Measurements from ENCODE around the gene ZDHHC11B.
"Not testable (repeated sequence)": the region's sequence is repeated elsewhere in the genome, so short reads cannot be mapped to it uniquely, and the experiment has no call there.

Gene ZDHHC11B

GRCh38 chr5:685262-686171 is 99.0 kb downstream of the ZDHHC11B start:
- no peak for DNase-seq (ENCODE audit: low read depth)

GRCh38 chr5:684751-685216 is 99.7 kb downstream of the ZDHHC11B start:
- DNase-seq (ENCODE audit: low read depth) = no peak

- no peak for DNase-seq (ENCODE audit: low read depth)
Observed at GRCh38 chr5:683551-684481, 100.7 kb downstream of the ZDHHC11B start.

- not testable (repeated sequence) for DNase-seq (ENCODE audit: low read depth)
Observed at GRCh38 chr5:682651-683358, 101.7 kb downstream of the ZDHHC11B start.

- DNase-seq (ENCODE audit: low read depth) = not testable (repeated sequence)
Observed at GRCh38 chr5:682216-682615, 102.3 kb downstream of the ZDHHC11B start.

- not testable (repeated sequence) for DNase-seq (ENCODE audit: low read depth)
Observed at GRCh38 chr5:681317-682191, 103.0 kb downstream of the ZDHHC11B start.

- DNase-seq (ENCODE audit: low read depth) = not testable (repeated sequence)
Observed at GRCh38 chr5:680836-681235, 103.7 kb downstream of the ZDHHC11B start.

GRCh38 chr5:680118-680795 is 104.3 kb downstream of the ZDHHC11B start:
- DNase-seq (ENCODE audit: low read depth) = not testable (repeated sequence)

GRCh38 chr5:679166-679895 is 105.2 kb downstream of the ZDHHC11B start:
- not testable (repeated sequence) for DNase-seq (ENCODE audit: low read depth)

- not testable (repeated sequence) for DNase-seq (ENCODE audit: low read depth)
Observed at GRCh38 chr5:678521-678920, 106.0 kb downstream of the ZDHHC11B start.

GRCh38 chr5:677131-678101 is 107.1 kb downstream of the ZDHHC11B start:
- no peak for DNase-seq (ENCODE audit: low read depth)

GRCh38 chr5:676699-677076 is 107.8 kb downstream of the ZDHHC11B start:
- no peak for DNase-seq (ENCODE audit: low read depth)

- no peak for DNase-seq (ENCODE audit: low read depth)
Observed at GRCh38 chr5:675871-676698, 108.4 kb downstream of the ZDHHC11B start.

- no peak for DNase-seq (ENCODE audit: low read depth)
Observed at GRCh38 chr5:675111-675870, 109.2 kb downstream of the ZDHHC11B start.

GRCh38 chr5:674630-675011 is 109.9 kb downstream of the ZDHHC11B start:
- DNase-seq (ENCODE audit: low read depth) = no peak

GRCh38 chr5:673831-674629 is 110.5 kb downstream of the ZDHHC11B start:
- DNase-seq (ENCODE audit: low read depth) = no peak

Measured in stimulated activated CD8-positive, alpha-beta memory T cell treated with anti-CD3 and anti-CD28 coated beads, Interleukin-4, amount 100 ng/mL, for 24 hours (primary cell).